Right lobe of liver (tissue), 4 donors: ENCODE measurements around the gene GPBAR1.

Experiments used
- POLR2A ChIP-seq: fragments of 450-650 bp; IDR thresholded peaks from one replicate; pipeline ENCODE4 v1.6.1; 2017; ENCODE audit warnings: antibody characterized with exemption, mild to moderate bottlenecking
- TF ChIP-seq, protein P1 (sequence below), 4 donors: fragments of 200-600 bp in 3 of 4; fragments of 450-650 bp in 1 of 4; IDR thresholded peaks; one replicate each; pipeline versions ENCODE4 v1.5.1 to v1.8.0; 2016 to 2022; ENCODE audit warnings: antibody characterized with exemption in 4 of 4, mild to moderate bottlenecking in 2 of 4
- donor health status: DM: no; HTN: no; CAD: no.
- donor health status: DM: no; HTN: no; CAD: no.
- donor health status: DM: no; HTN: yes; CAD: no.

GRCh38 chr2:218291318-218292047 is 30.7 kb downstream of the GPBAR1 start:
- TF ChIP-seq, protein P1, sequence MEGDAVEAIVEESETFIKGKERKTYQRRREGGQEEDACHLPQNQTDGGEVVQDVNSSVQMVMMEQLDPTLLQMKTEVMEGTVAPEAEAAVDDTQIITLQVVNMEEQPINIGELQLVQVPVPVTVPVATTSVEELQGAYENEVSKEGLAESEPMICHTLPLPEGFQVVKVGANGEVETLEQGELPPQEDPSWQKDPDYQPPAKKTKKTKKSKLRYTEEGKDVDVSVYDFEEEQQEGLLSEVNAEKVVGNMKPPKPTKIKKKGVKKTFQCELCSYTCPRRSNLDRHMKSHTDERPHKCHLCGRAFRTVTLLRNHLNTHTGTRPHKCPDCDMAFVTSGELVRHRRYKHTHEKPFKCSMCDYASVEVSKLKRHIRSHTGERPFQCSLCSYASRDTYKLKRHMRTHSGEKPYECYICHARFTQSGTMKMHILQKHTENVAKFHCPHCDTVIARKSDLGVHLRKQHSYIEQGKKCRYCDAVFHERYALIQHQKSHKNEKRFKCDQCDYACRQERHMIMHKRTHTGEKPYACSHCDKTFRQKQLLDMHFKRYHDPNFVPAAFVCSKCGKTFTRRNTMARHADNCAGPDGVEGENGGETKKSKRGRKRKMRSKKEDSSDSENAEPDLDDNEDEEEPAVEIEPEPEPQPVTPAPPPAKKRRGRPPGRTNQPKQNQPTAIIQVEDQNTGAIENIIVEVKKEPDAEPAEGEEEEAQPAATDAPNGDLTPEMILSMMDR (IDR thresholded peaks at IDR 0.05) = no peak
- no peak for TF ChIP-seq POLR2A
